Activated T-cell treated with anti-CD3 and anti-CD28 coated beads, Interleukin-2, amount 50 U/mL, for 1 hour (primary cell): ENCODE data around the gene CD2AP.
"Not testable (repeated sequence)": the region's sequence is repeated elsewhere in the genome, so short reads cannot be mapped to it uniquely, and the experiment has no call there.

ENCODE experiments used
- DNase-seq: peaks from one replicate; pipeline ENCODE4 v3.0.0-alpha.2; 2020

Gene CD2AP

DNA sequence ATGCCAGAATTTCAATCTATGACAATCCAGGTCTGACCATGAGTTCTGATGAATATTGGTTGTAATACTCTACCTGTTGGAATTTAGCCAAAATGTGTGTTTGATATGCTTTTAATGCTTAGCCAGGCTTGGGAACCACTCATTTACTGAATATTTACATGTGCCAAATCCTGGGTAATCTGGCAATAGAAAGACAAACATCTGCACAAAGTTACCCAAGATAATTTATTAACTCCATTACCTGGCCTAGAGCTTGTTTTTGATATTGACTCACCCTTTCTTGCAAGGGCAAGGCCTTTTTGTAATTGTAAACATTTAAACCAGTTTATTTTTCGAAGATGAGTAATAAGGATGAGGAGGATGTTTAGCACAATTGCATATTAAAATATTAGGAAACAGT lies 13.5 kb upstream of the CD2AP start:
- no peak for DNase-seq

DNA sequence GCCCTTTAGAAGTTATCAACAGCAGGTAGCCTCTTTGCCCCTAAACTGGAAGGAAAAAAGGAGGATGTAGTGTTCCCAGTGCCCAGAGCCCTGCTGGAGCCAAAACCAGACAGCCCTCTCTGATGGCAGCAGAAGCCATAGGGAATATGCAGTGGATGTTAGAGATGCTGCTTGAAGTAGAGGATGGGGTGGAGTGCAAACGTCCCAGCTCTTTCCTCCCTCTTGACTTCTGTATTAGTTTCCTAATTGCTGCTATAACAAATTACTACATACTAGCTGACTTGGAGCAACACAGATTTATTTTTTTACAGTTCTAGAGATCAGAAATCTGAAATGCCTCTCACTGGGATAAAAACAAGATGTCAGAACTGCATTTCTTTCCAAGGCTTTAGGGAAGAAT lies 12.5 kb upstream of the CD2AP start:
- DNase-seq, result no peak

DNA sequence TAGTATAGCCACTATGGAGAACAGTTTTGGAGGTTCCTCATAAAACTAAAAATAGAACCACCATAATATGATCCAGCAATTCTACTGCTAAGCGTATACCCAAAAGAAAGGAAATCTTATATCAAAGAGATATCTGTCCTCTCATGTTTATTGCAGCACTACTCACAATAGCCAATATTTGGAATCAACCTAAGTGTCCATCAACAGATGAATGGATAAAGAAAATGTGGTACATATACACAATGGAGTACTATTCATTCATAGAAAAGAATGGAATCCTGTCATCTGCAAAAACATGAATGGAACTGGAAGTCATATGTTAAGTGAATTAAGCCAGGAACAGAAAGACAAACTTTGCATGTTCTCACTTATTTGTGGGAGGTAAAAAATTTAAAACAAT lies 5.7 kb upstream of the CD2AP start:
- no peak for DNase-seq

DNA sequence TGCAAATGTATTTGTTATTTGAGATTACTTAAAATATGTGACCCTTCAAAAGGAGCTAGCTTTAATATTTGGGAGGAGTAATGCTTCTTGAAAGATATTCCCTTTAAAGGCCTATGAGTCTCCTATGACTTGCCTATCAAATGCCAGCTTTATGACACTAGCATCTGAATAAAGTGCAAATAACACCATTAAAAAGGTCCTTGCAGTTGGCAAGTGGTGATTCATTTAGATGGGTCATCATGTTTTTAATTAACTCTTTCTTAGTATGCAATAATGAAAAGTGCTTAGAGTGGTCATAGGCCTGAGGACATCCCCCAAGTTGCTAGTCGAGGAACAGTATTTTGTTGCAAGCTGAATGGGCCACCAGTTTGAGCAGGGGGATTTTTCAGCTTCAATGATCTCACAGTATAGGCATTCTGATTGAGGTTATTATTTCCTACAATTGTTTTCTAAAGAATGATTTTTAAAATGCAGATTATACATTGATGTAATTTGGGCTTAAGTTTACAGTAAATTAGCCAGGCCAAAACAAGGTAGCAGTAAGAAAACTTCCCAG lies 3.7 kb upstream of the CD2AP start:
- no peak for DNase-seq

DNA sequence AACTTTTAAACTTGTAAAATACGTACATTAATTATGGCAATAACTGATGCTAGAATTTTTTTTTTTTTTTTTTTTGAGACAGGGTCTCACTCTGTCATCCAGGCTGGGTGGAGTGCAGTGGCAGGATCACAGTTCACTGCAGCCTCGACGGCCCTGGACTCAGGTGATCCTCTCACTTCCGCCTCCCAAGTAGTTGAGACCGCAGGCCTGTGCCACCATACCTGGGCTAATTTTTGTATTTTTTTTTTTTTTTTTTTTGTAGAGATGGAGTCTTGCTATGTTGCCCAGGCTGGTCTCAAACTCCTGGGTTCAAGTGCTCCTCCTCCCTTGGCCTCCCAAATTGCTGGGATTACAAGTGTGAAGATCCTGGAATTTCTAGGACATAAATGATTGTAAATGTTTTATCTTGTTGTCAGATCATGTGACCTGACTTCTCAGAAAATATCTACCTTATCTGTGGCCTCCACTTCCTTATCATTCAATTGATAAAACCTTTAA lies 2.2 kb upstream of the CD2AP start:
- DNase-seq, result no peak

DNA sequence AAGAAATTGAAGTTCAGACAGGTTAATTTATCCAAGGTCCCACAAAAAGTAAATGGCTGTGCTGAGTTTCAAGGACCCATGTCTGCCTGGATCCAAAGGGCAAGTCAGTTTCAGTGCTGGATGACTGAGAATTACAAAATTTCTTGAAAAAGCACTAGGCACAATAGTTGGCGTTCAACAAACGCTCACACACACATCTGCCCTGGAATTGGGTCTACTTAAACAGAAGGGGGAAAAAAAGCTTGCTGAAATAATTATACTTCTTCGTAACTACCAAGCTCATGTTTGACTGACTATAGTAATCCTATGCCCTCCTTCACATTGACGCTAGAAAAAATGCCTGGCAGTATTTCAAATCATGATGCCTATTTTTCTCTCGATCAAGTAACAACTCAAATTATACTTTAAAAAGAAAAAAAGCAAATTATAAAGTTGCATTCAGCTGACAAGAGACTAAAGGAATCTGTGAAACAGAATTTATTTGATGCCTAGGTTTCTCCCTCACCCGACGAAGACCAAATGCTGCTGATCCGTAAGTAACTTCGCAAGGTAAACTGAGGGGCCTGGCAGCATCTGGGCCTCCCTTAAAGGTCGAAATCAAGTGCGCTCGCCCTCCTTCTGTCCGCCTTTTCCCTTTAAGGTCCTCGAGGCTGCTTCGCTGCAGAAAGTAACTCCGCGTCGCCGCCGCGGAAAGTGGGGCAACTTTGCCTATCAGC lies 650 bp upstream of the CD2AP start:
- no peak for DNase-seq

DNA sequence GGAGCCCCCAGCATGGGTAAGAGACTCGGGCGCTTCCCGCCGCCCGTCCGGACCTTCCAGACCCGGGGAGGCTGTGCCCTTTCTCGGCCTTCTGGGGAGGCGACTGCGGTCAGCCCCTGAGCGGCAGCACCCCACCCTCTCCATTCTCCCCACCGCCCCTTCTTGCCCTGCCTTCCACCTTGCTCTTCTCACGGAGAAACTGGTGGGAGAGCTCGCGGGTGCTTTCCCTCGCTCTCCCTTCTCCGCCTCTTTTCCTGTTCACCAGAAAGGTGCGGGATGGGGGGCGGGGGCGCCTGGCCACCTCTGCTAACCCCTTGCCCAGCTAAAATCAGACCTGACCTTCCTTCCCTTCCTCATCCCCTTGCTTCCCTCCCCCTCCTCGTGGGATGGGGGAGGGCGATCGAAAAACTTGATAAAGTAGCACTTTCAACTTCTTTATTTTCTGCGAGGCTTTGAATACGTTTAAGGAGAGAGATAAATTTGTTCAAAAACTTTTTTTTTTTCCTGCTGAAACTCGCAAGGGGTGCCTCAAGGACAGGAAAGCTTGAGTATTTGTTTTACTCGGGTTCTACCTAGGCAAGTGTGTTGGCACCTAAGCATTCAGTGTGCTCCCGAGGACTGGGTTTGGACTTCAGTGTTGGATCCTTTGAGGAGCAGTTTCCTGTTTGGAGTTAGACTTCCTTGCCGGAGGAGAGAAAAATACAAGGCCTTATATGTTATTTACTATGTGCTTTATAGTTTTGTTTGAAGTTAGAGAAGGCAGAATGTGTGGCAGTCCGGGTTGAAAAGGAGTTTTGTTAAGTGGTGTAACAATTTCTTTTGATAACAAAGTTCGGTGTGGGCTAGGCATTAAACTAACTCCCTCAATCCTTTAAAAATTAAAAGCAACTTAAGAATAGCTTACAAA lies 897 bp downstream of the CD2AP start:
- DNase-seq, result no peak

DNA sequence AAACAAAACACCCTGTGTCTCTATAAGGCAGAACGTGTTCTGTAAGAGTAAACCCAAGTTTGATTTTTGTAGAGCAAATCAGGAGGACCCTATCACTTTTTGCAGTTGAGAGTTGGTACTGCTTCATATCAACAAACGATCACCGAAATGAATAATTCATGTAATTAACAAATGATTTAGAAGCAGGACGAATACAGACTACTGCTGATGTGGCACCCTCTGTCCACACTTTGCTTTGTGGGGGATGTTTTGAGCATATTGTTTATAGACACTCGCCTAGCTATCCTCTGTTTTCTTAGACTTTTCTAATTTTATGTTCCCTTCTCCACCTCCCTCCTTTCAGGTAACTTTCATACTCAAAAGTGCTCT lies 1.5 kb downstream of the CD2AP start:
- DNase-seq, result no peak

DNA sequence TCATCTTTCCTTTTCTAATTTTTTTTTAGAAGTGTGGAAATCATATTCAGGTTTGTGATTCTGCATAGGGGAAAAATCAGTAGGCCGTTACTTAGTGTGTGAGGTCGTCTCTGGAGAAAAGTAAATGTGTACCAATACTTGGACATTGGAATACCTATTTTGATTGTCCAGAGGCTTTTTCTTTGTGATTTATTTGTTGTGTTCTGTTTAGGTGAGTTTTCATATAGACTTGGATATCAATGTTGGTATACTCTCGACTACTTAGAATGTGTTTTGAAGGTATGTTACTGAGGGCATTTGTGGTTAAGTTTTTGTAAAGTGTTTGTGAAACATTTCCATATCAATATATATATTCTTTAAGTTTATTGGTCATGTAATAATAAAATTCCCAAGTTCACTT lies 2.3 kb downstream of the CD2AP start:
- DNase-seq, result no peak

DNA sequence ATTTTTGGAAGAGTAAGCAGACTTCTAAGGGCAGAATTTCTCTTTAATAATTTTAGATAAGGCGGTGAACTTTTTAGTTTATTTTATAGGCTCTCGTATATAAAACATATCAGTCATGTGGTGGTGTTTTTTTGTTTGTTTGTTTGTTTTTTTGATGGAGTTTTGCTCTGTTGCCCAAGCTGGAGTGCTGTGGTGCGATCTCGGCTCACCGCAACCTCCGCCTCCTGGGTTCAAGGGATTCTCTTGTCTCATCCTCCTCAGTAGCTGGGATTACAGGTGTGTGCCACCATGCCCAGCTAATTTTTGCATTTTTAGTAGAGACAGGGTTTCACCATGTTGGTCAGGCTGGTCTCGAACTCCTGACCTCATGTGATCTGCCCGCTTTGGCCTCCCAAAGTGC lies 3.6 kb downstream of the CD2AP start:
- DNase-seq, result not testable (repeated sequence)

DNA sequence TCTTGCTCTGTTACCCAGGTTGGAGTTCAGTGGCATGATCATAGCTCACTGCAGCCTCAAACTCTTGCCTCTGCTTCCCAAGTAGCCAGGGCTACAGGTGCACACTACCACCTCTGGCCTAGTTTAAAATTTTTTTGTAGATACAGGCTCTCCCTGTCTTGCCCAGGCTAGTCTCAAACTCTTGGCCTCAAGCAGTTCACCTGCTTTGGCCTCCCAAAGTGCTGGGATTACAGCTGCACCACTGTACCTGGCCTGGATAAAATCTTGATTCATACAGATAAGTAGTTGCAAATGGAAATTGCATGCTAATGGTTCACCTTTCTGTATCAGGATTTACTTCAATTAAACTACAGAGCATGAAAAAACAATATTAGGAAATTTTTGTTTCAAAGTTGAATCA lies 4.2 kb downstream of the CD2AP start:
- DNase-seq, result no peak

DNA sequence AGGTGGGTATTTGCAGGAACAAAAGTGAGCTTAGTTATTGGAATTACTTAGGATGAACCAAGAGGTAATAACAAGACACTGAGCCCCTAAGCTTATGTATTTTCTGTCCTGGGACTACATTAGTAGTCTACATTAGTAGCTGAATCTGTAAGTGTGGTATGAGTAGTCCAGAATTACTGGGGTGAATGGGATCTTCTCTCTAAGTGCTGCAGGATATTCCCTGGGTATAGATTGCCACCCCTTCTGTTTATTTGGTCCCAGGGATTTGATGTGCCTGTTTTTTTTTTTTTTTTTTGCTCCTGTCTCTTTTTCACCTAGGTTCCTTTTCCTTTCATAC lies 5.9 kb downstream of the CD2AP start:
- DNase-seq, result no peak

DNA sequence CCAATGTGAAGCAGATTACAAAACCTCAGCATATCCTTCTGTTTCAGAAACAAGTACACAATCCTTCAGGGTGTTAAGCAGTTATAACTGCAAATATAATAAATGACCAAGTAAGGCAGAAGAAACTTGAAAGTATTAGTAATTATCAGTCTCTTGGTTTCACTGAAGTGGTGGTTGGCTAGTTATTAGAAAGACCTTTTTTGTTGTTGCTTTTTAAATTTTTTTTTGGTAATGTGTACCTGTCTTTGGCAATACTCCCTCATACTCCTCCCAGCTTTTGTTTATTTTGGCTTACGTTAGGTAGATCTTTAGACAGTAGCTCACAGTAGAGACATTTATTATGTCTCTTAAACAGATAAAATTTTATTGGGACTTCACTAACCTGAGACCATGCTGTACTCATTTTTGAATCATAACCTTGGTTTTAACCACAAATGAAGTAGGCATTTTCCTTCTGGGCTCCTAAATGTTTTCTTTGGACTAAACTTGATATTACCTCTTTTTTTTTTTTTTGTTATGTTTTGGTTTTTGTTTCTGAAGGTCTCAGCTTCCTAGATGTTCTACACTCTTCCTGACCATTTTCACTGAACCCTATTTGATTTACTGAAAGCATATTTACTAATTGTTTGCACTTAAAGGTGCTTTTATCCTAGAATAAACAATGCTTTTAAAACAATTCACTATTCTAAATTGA lies 6.4 kb downstream of the CD2AP start:
- DNase-seq, result no peak

DNA sequence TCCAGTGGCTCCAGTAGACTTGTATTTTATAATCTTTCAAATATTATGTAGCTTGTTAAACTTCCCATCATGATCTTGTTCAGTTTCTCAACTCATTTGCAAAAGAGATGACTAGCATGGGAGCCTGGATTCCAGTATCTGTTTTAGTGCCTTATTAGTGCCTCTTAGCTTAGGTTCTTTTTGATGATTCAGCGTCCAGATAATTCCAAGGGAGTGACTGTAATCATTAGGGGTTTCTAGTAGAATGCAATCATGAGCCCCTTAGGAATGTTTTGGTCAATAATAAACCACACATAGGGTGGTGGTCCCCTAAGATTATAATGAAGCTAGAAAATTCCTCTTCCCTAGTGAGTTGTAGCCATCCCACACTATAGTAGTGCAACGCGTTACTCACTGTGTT lies 7.0 kb downstream of the CD2AP start:
- DNase-seq, result no peak

DNA sequence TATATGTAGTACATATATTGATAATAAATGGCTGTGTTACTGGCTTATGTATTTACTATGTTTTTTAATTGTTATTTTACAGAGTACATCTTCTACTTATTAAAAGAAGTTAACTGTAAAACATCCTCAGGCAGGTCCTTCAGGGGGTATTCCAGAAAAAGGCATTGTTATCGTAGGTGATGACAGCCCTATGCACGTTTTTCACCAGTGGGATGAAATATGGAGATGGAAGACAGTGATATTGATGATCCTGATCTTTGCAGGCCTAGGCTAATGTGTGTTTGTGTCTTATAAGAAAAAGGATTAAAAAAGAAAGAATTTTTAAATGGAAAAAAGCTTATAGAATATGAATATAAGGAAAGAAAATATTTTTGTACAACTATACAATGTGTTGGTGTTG lies 7.5 kb downstream of the CD2AP start:
- no peak for DNase-seq

DNA sequence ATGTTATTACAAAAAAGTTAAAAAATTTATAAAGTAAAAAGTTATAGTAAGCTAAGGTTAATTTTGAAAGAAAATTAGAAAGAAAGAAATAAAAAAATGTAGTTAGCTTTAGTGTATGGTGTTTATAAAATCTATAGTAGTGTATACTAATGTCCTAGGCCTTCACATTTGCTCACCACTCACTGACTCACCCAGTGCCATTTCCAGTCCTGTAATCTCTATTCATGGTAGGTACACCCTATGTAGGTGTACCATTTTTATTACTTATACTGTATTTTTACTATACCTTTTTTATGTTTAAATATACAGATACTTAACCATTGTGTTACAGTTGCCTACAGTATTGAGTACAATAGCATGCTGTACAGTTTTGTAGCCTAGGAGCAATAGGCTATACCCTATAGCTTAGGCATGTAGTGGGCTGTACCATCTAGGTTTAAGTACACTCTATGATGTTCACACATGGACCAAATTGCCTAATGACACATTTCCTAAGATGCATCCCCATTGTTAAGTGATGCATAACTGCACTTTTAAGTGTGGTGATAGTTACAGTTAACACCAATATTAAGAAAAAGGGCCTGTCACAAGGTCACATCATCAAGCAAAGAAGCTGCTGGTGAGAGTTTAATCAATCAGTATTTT lies 8.0 kb downstream of the CD2AP start:
- DNase-seq, result no peak

DNA sequence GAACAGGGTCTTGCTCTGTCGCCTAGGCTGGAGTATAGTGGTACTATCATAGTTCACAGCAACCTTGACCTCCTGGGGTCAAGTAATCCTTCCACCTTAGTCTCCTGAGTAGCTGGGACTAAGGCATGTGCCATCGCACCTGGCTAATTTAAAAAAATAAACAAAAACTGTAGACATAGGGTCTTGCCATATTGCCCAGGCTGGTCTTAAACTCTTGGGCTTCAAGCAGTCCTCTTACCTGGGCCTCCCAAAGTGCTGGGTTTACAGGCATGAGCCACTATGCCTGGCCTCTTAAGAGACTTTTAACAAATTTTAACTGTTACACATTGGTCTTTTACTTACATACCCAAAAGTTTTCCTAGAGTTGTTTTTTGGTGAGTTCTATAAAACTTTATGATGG lies 12.4 kb downstream of the CD2AP start:
- no peak for DNase-seq

DNA sequence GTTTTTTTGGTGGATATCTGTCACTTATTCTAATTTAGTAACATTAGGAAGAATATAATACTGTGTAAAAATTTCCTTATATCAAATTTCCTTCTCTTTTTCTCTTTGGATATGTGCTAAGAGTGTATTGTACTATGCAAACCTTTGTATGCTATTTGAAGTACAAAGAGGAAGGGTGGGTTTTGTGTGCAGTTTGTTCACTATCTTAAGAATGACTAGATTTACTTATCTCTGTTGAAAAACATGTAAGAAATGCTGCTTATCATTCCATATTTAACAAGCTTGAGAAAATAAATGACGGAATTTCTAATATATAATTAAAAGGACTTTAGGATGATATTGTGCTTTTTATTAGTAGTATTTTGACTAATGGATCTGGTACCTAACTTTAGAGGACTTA lies 13.1 kb downstream of the CD2AP start:
- no peak for DNase-seq

DNA sequence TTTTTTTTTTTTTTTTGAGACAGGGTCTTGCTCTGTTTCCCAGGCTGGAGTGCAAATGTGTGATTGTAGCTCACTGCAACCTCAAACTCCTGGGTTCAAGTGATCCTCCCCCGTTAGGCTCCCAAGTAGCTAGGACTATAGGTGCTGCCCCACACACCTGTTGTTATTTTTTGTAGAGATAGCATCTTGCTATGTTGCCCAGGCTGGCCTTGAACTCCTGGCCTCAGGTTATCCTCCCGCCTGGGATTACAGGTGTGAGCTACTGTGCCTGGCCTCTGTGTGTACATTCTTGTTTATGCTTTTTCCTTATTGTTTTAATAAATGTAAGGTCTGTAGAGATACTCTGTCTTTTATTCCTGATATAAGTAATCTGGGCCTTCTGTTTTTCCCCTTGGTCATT lies 14.8 kb downstream of the CD2AP start:
- no peak for DNase-seq

DNA sequence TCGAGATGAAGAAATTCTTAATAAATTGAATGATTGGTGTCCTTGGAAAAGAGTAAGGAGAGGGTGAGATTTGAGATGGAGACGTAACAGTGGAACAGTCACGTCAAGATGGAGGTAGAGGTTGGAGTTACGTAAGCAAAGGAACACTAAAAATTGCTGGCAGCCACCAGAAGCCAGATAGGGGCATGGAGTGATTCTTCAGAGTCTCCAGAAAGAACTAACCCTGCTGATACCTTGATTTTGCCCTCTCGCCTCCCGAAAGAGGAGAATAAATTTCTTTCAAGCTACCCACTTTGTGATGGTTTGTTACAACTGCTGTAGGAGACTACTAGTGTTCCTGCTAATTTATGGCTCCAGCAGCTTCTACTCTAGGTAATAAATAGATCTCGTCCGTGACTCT lies 17.6 kb downstream of the CD2AP start:
- DNase-seq, result no peak

DNA sequence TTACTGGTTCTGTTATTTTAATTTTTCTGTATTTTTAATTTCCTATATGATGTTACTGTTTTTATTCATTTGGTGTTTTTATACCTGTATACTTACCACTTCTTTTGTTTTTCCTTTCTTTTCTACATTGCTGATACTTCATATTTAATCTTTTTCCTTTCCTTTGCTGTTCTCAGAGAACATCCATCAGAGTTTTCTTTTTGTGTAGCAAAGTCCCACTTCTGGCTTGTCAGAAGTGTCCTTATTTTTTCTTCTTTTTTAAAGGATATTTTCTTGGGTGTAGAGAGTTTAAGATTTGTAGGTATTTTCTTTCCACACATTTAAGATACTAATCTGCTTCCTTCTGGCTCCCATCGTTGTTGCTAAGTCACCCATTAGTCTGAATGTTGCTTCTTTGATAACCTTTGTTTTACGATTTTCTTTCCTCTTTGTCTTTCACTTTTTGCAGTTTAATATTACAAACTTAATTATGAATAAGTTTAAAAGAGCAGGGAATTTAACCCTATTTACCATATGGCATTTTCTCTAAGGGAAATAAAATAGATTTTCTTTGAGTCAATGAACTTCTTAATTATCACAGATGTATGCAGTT lies 18.5 kb downstream of the CD2AP start:
- no peak for DNase-seq

DNA sequence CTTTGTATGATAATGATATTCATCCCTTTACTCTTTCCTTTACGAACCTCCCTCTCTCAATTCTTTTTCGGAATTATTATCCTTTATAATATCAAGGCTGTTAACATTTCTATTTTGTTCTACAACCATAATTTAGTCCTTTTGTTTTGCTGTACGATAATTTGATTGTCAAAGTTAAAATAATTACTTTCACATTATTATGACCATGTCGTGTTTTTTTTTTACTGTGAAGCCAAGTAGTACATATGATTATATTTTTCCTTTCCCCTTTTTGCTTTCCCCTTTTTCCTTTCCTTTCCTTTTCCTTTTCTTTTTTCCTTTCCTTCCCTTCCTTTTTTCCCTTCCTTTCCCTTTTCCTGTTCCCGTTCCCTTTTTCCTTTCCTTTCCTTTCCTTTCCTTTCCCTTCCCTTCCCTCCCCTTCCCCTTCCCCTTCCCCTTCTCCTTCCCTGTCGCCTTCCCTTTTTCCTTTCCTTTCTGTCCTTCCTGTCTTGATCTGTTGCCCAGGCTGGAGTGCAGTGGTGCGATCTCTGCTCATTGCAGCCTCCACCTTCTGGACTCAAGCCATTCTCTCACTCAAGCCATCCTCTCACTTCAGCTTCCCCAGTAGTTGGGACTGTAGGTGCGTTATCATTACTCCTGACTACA lies 19.5 kb downstream of the CD2AP start:
- no peak for DNase-seq
